HG02588 (cell line): ENCODE measurements around the gene KRTAP5-3.

Experiments
- ATAC-seq: cut with Tn5 transposase; IDR thresholded peaks from one replicate; pipeline ENCODE4 v1.9.1; 2021; ENCODE audit warnings: mild to moderate bottlenecking, moderate library complexity; ENCODE audit not compliant: unreplicated experiment

The KRTAP5-3 gene

GRCh38 chr11:1643146-1643690 lies 35.0 kb upstream of the KRTAP5-3 start:
- no peak for ATAC-seq

GRCh38 chr11:1642288-1643145 lies 34.3 kb upstream of the KRTAP5-3 start:
- no peak for ATAC-seq

DNA sequence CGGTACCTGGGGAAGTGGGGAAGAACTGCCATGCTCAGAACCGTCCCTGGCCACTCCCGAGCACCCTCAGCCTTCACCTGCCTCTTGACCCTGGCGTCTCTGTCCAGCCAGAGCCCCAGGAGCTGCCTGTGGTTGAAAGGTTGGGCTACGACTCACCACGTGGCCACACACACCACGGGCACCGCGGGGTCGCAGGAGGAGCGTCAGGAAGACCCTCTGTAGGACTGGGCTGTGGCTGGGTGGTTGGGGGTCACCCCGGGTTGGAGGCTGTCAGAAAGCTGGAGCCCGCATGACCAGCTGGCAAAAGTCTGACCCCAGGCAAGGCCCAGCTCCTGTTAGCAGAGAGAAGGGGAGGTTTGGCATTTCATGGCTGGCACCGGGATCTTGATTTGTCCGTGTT lies 32.8 kb upstream of the KRTAP5-3 start:
- no peak for ATAC-seq

DNA sequence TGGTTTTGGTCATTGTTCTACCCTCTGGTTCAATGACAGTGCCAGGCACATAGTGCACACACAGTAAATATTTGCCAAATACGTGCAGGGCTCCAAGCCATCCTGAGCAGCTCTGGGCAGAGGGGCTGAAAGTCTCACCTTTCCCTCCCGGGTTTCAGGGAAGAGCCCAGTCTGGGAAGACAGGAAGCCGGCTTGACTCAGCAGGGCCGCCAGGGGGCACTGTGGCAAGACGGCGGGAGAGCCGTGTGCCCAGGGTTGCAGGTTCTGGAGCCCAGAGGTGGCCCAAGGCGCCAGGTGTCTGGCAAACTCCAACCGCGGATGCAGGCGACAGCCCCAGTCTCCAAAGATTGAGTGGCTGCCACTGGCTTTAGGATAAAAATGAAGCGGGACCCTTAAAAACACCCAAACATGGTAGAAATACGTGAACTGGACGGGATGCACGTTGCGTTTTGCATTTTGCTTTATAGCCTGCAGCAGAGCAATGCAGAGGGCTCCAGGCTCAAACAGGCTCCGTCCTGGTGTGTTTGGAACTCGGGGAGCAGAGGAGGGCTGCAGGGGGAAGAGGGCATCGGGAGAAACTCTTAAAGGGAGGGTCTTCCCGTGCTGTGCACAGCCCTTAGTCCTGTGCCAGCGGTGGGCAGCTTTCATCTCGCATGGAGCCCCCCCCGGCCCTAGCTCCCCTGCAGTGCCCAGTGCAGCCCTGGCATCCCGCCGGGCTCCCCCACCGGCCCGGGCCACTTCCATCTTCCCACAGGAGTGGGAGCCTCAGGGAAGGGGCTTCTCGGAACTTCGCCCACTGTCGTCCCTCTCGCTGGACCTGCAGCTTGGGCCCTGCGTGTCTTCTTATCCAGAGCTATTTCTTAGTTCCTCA lies 32.0 kb upstream of the KRTAP5-3 start:
- ATAC-seq = no peak

GRCh38 chr11:1639666-1640065 lies 31.4 kb upstream of the KRTAP5-3 start:
- no peak for ATAC-seq

GRCh38 chr11:1639102-1639620 lies 30.9 kb upstream of the KRTAP5-3 start:
- no peak for ATAC-seq

GRCh38 chr11:1638344-1638743 lies 30.1 kb upstream of the KRTAP5-3 start:
- no peak for ATAC-seq

- no peak for ATAC-seq
Observed at GRCh38 chr11:1637628-1638027, 29.4 kb upstream of the KRTAP5-3 start.

- no peak for ATAC-seq
Observed at GRCh38 chr11:1636291-1636950, 28.2 kb upstream of the KRTAP5-3 start.

DNA sequence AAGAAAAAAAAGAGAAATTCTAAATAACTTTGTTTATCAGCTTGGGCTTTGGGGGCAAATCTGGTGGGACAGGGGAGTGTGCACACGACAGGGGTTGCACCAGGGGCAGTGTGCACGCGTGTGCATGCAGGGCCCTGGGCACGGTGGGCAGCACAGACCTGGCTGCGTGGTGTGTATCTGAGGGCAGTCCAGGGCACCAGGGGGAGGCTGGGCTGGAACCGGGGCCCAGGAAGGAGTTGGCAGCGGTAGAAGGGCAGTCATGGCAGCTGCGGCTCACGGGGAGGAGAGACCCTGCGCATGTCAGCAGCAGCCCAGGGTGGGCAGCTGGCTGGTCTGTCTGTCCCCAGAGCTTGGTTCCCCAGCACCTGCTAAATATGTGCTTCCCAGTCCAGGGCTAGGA lies 25.6 kb upstream of the KRTAP5-3 start:
- no peak for ATAC-seq

DNA sequence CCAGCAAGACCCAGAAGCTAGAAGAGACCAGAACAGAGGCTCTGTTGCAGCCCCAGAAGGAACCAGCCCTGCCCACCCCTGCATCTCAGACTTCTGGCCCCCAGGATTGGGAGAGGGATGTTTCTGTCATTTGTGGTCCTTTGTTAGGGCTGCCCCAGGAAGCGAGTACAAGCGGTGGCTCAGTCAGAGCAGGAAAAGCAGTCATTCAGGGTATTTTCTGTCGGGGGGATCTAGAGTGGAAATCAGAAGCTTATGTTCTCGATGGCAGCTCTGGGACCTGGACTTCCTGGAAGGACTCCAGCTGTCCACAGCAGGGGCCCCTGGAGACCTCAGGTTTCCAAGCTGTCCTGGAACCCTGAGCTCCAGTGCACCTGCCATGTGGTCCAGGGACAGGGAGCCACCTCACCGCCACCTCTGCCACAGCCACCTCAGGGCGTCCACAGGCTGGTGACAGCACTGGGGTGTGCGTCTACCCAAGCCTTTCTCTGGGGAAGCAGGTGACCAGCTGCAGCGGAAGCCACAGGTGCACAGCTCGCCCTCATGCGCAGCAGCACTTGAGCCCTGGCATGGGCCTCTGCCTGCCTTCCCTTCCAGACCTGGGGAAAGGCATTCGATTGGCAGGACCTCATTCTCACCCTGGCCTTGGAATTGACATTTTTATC lies 23.9 kb upstream of the KRTAP5-3 start:
- no peak for ATAC-seq

GRCh38 chr11:1631066-1631568 lies 22.9 kb upstream of the KRTAP5-3 start:
- no peak for ATAC-seq

GRCh38 chr11:1630271-1630670 lies 22.0 kb upstream of the KRTAP5-3 start:
- ATAC-seq = no peak

GRCh38 chr11:1629326-1630185 lies 21.3 kb upstream of the KRTAP5-3 start, which contains the start of gene KRTAP5-5:
KRTAP5-5 (plus strand) TSS chr11:1629775; CDS start chr11:1629841, 66 bp downstream.
- ATAC-seq = no peak

GRCh38 chr11:1628506-1629325 lies 20.5 kb upstream of the KRTAP5-3 start:
- ATAC-seq = no peak

- ATAC-seq = no peak
Observed at GRCh38 chr11:1625541-1625940, 17.3 kb upstream of the KRTAP5-3 start.

DNA sequence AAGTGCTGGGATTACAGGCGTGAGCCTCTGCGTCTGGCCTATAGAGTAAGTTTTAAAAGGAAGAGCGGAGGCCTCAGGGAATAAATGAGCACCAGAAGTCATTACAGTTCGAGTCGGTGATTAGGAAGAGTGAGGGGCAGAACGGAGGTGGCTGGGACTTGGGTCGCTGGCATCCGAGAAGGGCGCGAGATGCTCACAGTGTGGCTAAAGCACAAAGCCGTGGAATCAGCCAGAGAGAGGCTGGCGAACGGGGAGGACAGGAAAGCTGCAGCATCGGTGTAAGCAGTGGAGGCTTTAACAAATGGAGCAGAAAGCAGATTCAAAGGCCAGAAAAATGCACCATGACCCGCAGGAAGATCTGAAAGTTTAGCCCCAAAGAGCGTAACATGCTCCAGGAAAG lies 16.4 kb upstream of the KRTAP5-3 start:
- no peak for ATAC-seq

DNA sequence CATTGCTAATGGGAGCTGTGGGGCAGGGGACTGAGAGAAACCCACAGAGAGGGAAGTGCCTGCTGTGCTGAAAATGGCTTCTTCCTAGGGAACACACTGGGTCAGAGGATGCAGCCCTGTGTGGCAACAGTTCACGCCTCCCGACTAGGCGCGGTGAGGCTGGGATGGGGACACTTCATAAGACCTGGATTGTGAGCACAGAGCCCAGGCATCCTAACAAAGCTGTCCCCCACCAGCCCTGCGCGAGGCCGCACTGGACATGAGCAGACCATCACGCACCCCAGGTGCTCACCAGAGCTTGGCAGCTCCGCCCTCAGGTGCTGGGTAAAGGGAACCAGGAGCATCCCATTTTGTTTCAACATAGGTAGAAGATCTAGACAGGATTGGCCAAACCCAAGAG lies 15.5 kb upstream of the KRTAP5-3 start:
- no peak for ATAC-seq
